Endothelial cell of umbilical vein (primary cell): ENCODE measurements around the gene FAM111B.

ENCODE experiments used
- CTCF ChIP-seq, 2 donors: IDR thresholded peaks; 1 replicate in 1 of 2; 2 replicates in 1 of 2; pipeline ENCODE4 v1.5.1; 2011; ENCODE audit warnings: low read length in 2 of 2, mild to moderate bottlenecking in 2 of 2, moderate library complexity in 2 of 2, control low read depth in 1 of 2, inconsistent platforms in 1 of 2, low read depth in 1 of 2; ENCODE audit not compliant: insufficient read depth in 1 of 2; ENCODE audit errors: extremely low read depth in 1 of 2
- EZH2 ChIP-seq: IDR thresholded peaks from 2 replicates; pipeline ENCODE4 v1.6.1; 2012; ENCODE audit warnings: borderline replicate concordance, low read depth, mild to moderate bottlenecking, moderate library complexity, low read length, inconsistent platforms; ENCODE audit not compliant: severe bottlenecking
- FOS ChIP-seq: IDR thresholded peaks from 2 replicates; pipeline ENCODE4 v1.6.1; 2011; ENCODE audit warnings: mild to moderate bottlenecking, low read length, moderate library complexity, borderline replicate concordance; ENCODE audit not compliant: insufficient read depth
- JUN ChIP-seq: IDR thresholded peaks from 2 replicates; pipeline ENCODE4 v1.6.1; 2011; ENCODE audit warnings: borderline replicate concordance, low read depth; ENCODE audit not compliant: insufficient read length, insufficient read depth
- MAX ChIP-seq: IDR thresholded peaks from 2 replicates; pipeline ENCODE4 v1.6.1; 2011; ENCODE audit not compliant: insufficient read depth, insufficient read length
- MYC ChIP-seq: IDR thresholded peaks from one replicate; pipeline ENCODE4 v1.6.1; 2011; ENCODE audit warnings: mild to moderate bottlenecking, low read depth, low read length
- POLR2A ChIP-seq: IDR thresholded peaks from 2 replicates; pipeline ENCODE4 v1.6.1; 2012; ENCODE audit warnings: low read depth, mild to moderate bottlenecking, control low read depth, low read length
- POLR2AphosphoS5 ChIP-seq: IDR thresholded peaks from 2 replicates; pipeline ENCODE4 v1.6.1; 2012; ENCODE audit warnings: low read depth, mild to moderate bottlenecking, control low read depth, low read length, moderate library complexity; ENCODE audit not compliant: insufficient read depth

GRCh38 chr11:59175091-59175501, 68.1 kb downstream of the FAM111B start:
- TF ChIP-seq CTCF (IDR thresholded peaks at IDR 0.05; ENCODE audit: extremely low read depth in 1 of 2, insufficient read depth in 1 of 2, low read depth in 1 of 2, low read length in 2 of 2), result no peak
- TF ChIP-seq EZH2, result no peak
- TF ChIP-seq POLR2A, result no peak
- no peak for TF ChIP-seq POLR2AphosphoS5
- no peak for TF ChIP-seq MAX
- TF ChIP-seq FOS, result no peak
- TF ChIP-seq MYC, result no peak
- no peak for TF ChIP-seq JUN
